Measurements from ENCODE around the gene FSHR. TPM values are rescaled to one million over a fixed set of nuclear protein-coding genes. Genes with fewer than 3 reads are reported as not detected.

FSHR gene
- total and polyA plus RNA-seq, 8 donors = not detected

DNA sequence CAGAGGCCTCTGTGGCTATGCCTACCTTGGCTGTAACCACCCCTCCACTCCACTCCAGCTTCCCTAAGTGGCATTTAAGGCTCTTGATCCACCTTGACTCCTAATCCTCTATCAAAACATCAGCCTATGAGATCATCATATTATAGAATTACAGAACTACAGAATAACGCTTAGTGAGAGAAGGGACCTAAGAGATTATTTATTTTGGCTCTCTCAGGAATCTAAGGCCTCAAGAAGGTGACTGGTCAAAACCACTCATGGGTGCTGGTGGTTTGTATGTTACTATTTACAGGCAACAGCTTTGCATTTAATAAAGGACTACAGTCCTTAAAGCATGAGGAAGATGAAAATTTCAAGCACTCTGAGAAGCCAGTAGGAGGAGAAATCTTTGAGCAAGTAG is 118.8 kb downstream of the FSHR start:
- FAIRE-seq = no peak
- no peaks in the 10 kb centered on the region for H3K27me3 ChIP-seq
- no peaks in the 10 kb centered on the region for H3K36me3 ChIP-seq
- H3K27ac ChIP-seq = no peak overlapping the region
- intact Hi-C loops (cut with DNase I) = no loop called here
- 55 to 83% methylated on average over 1 of the region's 1 CpG for WGBS, 2 donors
- TF ChIP-seq, protein P1, sequence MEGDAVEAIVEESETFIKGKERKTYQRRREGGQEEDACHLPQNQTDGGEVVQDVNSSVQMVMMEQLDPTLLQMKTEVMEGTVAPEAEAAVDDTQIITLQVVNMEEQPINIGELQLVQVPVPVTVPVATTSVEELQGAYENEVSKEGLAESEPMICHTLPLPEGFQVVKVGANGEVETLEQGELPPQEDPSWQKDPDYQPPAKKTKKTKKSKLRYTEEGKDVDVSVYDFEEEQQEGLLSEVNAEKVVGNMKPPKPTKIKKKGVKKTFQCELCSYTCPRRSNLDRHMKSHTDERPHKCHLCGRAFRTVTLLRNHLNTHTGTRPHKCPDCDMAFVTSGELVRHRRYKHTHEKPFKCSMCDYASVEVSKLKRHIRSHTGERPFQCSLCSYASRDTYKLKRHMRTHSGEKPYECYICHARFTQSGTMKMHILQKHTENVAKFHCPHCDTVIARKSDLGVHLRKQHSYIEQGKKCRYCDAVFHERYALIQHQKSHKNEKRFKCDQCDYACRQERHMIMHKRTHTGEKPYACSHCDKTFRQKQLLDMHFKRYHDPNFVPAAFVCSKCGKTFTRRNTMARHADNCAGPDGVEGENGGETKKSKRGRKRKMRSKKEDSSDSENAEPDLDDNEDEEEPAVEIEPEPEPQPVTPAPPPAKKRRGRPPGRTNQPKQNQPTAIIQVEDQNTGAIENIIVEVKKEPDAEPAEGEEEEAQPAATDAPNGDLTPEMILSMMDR (IDR thresholded peaks at IDR 0.05) = no peak
- H3K9me3 ChIP-seq = no peaks in the 10 kb centered on the region
- DNase-seq = no peak
- H3K4me1 ChIP-seq = no peaks in the 10 kb centered on the region
- ATAC-seq = no peak
- no peak overlapping the region for H3K4me3 ChIP-seq

DNA sequence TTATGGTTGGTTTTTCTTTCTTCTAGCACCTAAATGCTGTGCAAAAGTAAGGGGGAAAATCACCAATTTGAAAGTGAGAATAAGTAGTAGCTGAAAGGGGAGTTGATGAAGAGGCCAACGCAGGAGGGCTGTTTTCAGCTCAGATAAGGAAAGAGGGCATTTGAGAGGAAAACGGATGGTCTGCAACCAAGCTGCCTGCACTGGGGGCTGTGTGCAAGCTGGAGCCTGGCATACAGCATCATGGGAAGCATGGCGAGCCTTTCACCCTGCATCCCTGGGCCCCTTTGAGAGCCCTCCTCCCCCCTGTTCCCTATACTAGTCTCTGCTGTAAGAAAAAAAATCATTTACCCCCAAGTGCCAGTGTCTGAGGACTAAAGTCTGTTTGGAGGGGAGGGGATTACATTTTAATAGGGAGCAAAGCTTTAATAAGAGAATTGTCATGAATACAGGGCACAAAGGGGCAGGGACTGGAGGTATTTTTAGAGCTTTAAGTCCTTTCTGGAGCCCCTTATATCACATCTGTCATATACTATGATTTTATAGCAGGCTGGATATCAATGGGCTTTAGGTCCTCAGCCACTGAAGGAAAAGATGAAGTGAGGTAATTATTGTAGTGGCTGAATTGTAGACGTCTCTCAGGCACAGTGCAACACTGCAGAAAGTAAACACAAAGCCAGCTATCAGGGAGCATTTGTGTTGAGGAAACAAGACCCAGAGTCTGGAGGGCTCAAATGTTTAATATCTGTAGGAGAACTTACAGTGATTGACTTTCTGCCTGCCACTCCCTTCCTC is 120.7 kb downstream of the FSHR start:
- FAIRE-seq = no peak

DNA sequence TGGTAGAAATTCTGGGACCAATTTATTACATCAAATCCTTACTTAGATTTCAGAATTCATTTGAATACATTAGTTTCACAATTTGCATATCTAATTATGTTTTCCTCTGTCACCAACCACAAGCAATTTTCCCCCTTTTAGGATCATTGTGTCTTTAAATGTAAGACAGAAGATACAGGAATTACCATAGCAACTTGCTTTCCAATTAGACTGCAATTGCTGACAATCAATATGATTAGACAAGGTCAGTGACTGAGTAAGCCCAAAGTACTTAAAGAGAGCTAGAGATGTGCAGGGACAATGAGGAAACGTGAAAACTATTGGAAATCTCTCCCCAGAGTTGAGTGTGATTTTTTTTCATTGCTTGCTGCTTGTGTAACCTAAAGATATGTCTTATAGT is 121.4 kb downstream of the FSHR start:
- Histone ChIP-seq H3K27ac (no peak overlapping the region), H3K27me3 (no peaks in the 10 kb centered on the region), H3K4me3 (no peak overlapping the region), H3K36me3 (no peaks in the 10 kb centered on the region), H3K4me1 (no peaks in the 10 kb centered on the region), H3K9me3 (no peaks in the 10 kb centered on the region)
- no peak for ATAC-seq
- TF ChIP-seq, protein P1 (IDR thresholded peaks at IDR 0.05) = no peak
- 19 to 24% methylated on average over 1 of the region's 1 CpG for WGBS, 2 donors
- intact Hi-C loops (cut with DNase I) = no loop called here
- no peak for DNase-seq
- FAIRE-seq = no peak

More for the DNA sequence above, 120.7 kb downstream of the FSHR start:
- Histone ChIP-seq H3K4me3 (no peak overlapping the region), H3K4me1 (no peaks in the 10 kb centered on the region), H3K36me3 (no peaks in the 10 kb centered on the region), H3K27ac (no peak overlapping the region), H3K27me3 (no peaks in the 10 kb centered on the region), H3K9me3 (no peaks in the 10 kb centered on the region)
- DNase-seq (no peak), ATAC-seq (no peak)
- WGBS, 2 donors = 34 to 44% methylated on average over 4 of the region's 4 CpGs
- intact Hi-C loops (cut with DNase I) = no loop called here
- TF ChIP-seq, protein P1 (IDR thresholded peaks at IDR 0.05) = no peak

DNA sequence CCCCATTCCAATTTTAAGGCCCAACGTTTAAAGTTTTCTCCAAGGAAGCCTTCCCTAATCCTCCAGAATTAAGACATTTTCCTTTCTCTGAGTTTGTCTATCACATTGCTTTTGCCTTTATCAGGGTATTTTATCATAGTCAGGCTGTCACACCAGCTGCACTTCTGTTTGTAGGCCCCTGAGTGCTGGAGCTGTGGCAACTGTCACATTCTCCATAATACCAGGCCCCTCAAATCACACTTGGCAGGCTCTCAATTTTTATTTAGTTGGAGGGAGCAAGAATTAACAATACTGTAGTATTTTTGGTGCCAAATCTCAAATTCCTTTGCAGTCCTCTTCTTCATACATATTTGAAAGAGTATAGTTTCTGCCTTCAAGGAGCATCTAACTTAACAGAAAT is 122.2 kb downstream of the FSHR start:
- DNase-seq (no peak), FAIRE-seq (no peak), ATAC-seq (no peak)
- Histone ChIP-seq H3K4me1 (no peaks in the 10 kb centered on the region), H3K27ac (no peak overlapping the region), H3K4me3 (no peak overlapping the region), H3K9me3 (no peaks in the 10 kb centered on the region), H3K36me3 (no peaks in the 10 kb centered on the region), H3K27me3 (no peaks in the 10 kb centered on the region)
- TF ChIP-seq, protein P1 (IDR thresholded peaks at IDR 0.05) = no peak
- 38 to 44% methylated on average over 1 of the region's 1 CpG for WGBS, 2 donors
- intact Hi-C loops (cut with DNase I) = no loop called here

DNA sequence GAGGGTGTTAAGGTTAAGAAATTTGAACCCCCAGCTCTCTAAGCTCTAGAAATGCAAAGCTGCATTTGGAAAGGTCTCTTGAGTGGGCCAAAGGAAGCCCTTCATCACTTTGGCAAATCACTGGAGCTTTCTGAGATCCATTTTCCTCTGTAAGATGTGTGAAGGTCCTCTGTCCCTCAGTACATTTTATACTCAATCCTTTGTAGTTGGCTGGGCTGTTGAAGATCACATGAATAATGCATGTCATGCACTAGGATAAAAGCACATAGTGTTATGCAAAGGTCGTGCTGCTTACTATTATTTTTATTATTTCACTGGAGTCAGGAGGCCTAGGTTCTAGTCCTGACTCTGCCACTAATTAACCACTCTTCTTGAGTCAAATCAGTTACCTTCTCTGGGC is 124.9 kb downstream of the FSHR start:
- intact Hi-C loops (cut with DNase I) = no loop called here
- Histone ChIP-seq H3K27ac (no peak overlapping the region), H3K4me1 (no peaks in the 10 kb centered on the region), H3K36me3 (no peaks in the 10 kb centered on the region), H3K27me3 (no peaks in the 10 kb centered on the region), H3K9me3 (no peaks in the 10 kb centered on the region), H3K4me3 (no peak overlapping the region)
- TF ChIP-seq, protein P1 (IDR thresholded peaks at IDR 0.05) = no peak
- DNase-seq = no peak
- FAIRE-seq = no peak
- WGBS, 2 donors = 29 to 35% methylated on average over 1 of the region's 1 CpG
- ATAC-seq = no peak

All from pancreas (tissue), 10 donors.